Tibial nerve (tissue), 4 donors: Measurements from ENCODE around the gene MYMK.

ENCODE experiments used
- CTCF ChIP-seq, 5 experiments: fragments of 200-600 bp in 3 of 5; fragments of 450-650 bp in 2 of 5; sonication (generic) in 3 of 5; IDR thresholded peaks; one replicate each; pipeline ENCODE4 v1.5.1; 2016 to 2019; ENCODE audit warnings: antibody characterized with exemption in 5 of 5, mild to moderate bottlenecking in 3 of 5, moderate library complexity in 2 of 5
- EP300 ChIP-seq, 2 donors: sonication (generic); formaldehyde crosslinking; IDR thresholded peaks; one replicate each; pipeline ENCODE4 v1.6.1; 2017; ENCODE audit warnings: antibody characterized with exemption in 2 of 2, mild to moderate bottlenecking in 1 of 2
- POLR2A ChIP-seq, 2 donors: fragments of 450-650 bp; IDR thresholded peaks; one replicate each; pipeline ENCODE4 v1.6.1; 2017; ENCODE audit warnings: antibody characterized with exemption in 2 of 2, mild to moderate bottlenecking in 2 of 2, moderate library complexity in 2 of 2

DNA sequence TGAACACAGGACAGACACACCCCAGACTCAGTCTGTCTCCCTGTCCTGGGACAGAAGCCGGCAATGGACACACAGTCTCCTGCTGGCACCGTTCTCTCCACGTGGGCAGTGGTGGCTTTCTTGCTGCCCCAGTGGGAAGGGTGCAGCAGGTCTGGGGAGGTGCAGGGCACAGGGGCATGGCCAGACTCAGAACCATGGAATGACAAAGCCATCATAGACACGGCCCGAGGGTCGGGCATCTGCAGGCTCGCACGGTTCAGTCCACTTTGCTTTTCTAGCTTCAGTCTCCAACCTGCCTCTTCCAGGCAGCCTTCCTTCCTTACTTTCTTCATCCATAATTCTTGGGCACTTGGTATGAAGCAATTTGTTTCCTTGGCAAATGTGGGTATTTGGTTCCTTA is 16.7 kb downstream of the MYMK start:
- TF ChIP-seq CTCF (IDR thresholded peaks at IDR 0.05) = no peak
- no peak for TF ChIP-seq EP300 (IDR thresholded peaks at IDR 0.05)
- no peak for TF ChIP-seq POLR2A (IDR thresholded peaks at IDR 0.05)
